Liver (tissue), 3 donors: ENCODE measurements around the gene ZNF138.

Experiments used
- FOXA1 ChIP-seq: IDR thresholded peaks from 2 replicates; pipeline ENCODE4 v1.6.1; 2016; ENCODE audit warnings: antibody characterized with exemption
- RAD21 ChIP-seq, 2 donors: IDR thresholded peaks; 2 replicates each; pipeline ENCODE4 v1.6.1; 2016; ENCODE audit warnings: antibody characterized with exemption in 2 of 2, mild to moderate bottlenecking in 2 of 2
- SP1 ChIP-seq: IDR thresholded peaks from 2 replicates; pipeline ENCODE4 v1.6.1; 2018; ENCODE audit warnings: antibody characterized with exemption, mild to moderate bottlenecking
- TAF1 ChIP-seq: conservative IDR thresholded peaks from 2 replicates; pipeline ENCODE4 v1.6.1; 2016; ENCODE audit warnings: antibody characterized with exemption, mild to moderate bottlenecking
- YY1 ChIP-seq: IDR thresholded peaks from 2 replicates; pipeline ENCODE4 v1.6.1; 2016; ENCODE audit warnings: antibody characterized with exemption, mild to moderate bottlenecking
- TF ChIP-seq, protein P1 (sequence below): fragments of 150-350 bp; IDR thresholded peaks from 2 replicates; pipeline ENCODE4 v1.5.1; 2017; ENCODE audit warnings: improper control_type of control experiment, low read depth, low read length; ENCODE audit not compliant: missing input control
- TF ChIP-seq, protein P2 (sequence below): IDR thresholded peaks from 2 replicates; pipeline ENCODE4 v1.6.1; 2016; ENCODE audit warnings: antibody characterized with exemption
- TF ChIP-seq, protein P3 (sequence below): IDR thresholded peaks from 2 replicates; pipeline ENCODE4 v1.6.1; 2016; ENCODE audit warnings: antibody characterized with exemption
- donor health status: healthy.
- donor health status: healthy.

DNA sequence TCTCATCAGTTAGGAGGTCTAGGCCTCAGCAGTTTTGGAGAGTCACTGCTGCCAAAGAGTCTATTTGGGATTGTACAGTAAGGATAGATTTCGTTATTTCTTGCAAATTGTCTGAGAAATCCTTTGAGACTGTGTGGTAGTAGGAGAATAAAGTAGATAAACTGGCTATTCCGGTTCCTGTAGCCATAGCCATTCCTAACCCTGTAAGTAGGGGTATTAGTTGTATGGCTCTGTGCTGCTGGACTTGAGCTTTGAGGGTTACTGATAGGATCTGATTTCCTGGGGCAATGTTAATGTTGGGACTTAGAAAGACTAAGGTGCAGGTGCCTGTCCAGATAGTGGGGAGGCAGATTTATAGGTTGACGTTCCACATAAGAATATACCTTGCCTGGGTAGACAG lies 36.1 kb upstream of the ZNF138 start:
- TF ChIP-seq TAF1 (no peak), RAD21 (IDR thresholded peaks at IDR 0.05) (no peak), YY1 (no peak), SP1 (no peak), FOXA1 (no peak)
- TF ChIP-seq, protein P1, sequence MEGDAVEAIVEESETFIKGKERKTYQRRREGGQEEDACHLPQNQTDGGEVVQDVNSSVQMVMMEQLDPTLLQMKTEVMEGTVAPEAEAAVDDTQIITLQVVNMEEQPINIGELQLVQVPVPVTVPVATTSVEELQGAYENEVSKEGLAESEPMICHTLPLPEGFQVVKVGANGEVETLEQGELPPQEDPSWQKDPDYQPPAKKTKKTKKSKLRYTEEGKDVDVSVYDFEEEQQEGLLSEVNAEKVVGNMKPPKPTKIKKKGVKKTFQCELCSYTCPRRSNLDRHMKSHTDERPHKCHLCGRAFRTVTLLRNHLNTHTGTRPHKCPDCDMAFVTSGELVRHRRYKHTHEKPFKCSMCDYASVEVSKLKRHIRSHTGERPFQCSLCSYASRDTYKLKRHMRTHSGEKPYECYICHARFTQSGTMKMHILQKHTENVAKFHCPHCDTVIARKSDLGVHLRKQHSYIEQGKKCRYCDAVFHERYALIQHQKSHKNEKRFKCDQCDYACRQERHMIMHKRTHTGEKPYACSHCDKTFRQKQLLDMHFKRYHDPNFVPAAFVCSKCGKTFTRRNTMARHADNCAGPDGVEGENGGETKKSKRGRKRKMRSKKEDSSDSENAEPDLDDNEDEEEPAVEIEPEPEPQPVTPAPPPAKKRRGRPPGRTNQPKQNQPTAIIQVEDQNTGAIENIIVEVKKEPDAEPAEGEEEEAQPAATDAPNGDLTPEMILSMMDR: no peak
- TF ChIP-seq, protein P2, sequence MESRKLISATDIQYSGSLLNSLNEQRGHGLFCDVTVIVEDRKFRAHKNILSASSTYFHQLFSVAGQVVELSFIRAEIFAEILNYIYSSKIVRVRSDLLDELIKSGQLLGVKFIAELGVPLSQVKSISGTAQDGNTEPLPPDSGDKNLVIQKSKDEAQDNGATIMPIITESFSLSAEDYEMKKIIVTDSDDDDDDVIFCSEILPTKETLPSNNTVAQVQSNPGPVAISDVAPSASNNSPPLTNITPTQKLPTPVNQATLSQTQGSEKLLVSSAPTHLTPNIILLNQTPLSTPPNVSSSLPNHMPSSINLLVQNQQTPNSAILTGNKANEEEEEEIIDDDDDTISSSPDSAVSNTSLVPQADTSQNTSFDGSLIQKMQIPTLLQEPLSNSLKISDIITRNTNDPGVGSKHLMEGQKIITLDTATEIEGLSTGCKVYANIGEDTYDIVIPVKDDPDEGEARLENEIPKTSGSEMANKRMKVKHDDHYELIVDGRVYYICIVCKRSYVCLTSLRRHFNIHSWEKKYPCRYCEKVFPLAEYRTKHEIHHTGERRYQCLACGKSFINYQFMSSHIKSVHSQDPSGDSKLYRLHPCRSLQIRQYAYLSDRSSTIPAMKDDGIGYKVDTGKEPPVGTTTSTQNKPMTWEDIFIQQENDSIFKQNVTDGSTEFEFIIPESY: no peak
- TF ChIP-seq, protein P3, sequence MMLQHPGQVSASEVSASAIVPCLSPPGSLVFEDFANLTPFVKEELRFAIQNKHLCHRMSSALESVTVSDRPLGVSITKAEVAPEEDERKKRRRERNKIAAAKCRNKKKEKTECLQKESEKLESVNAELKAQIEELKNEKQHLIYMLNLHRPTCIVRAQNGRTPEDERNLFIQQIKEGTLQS: no peak
